Measurements from ENCODE around the gene EML5. TPM values are rescaled to one million over a fixed set of nuclear protein-coding genes. Genes with fewer than 3 reads are reported as not detected.
A peak's percentile ranks its signal among the peaks of the same experiment; 100 is the strongest.

Gene EML5
- total RNA-seq, 1 experiment from 2014 or later: 0.66 TPM

GRCh38 chr14:88785911-88786310, 6.8 kb downstream of the EML5 start:
- intact Hi-C loops (cut with micrococcal nuclease): no loop called here
- H3K4me3 ChIP-seq (ENCODE audit: low read length): no peak overlapping the region
- H3K4me2 ChIP-seq (ENCODE audit: low read length): no peak overlapping the region
- H3K27me3 ChIP-seq (ENCODE audit: low read length): no peaks in the 10 kb centered on the region
- BruUV-seq (replicated peaks): no TSS peak
- no peaks in the 10 kb centered on the region for H3K9me2 ChIP-seq (replicated peaks; ENCODE audit: low read length)
- no peaks in the 10 kb centered on the region for H3K36me3 ChIP-seq (ENCODE audit: low read depth, low read length)
- H3K4me1 ChIP-seq (ENCODE audit: insufficient read depth, low read length): no peaks in the 10 kb centered on the region
- CTCF ChIA-PET: no interaction called here
- H2AFZ ChIP-seq (ENCODE audit: low read length): no peak overlapping the region
- TF ChIP-seq EZH2phosphoT487 (IDR thresholded peaks at IDR 0.05; ENCODE audit: borderline replicate concordance, low read length): no peak
- no peak for TF ChIP-seq EZH2 (IDR thresholded peaks at IDR 0.05; ENCODE audit: low read length, unreplicated experiment)
- TF ChIP-seq CTCF (conservative IDR thresholded peaks at IDR 0.05; ENCODE audit: low read depth, low read length): no peak
- H4K20me1 ChIP-seq (ENCODE audit: low read length): no peaks in the 10 kb centered on the region
- no peaks in the 10 kb centered on the region for H3F3A ChIP-seq (ENCODE audit: low read length, unreplicated experiment)
- no peak overlapping the region for H3K27ac ChIP-seq (ENCODE audit: low read length)
- DNase-seq: no peak
- no peaks in the 10 kb centered on the region for H3K79me2 ChIP-seq (ENCODE audit: low read length)
- POLR2A ChIA-PET (ENCODE audit: unreplicated experiment): no interaction called here
- H3K9ac ChIP-seq (ENCODE audit: low read length): no peak overlapping the region
- H3K9me3 ChIP-seq (ENCODE audit: low read length): no peaks in the 10 kb centered on the region
- no peak for ATAC-seq

GRCh38 chr14:88775532-88775931, 17.2 kb downstream of the EML5 start:
- DNase-seq (peak; percentile 72), ATAC-seq (peak; percentile 43)
- H3K4me3 ChIP-seq (ENCODE audit: low read length): no peak overlapping the region
- intact Hi-C loops (cut with micrococcal nuclease): no loop called here
- no peak overlapping the region for H3K27ac ChIP-seq (ENCODE audit: low read length)
- H3K27me3 ChIP-seq (ENCODE audit: low read length): no peaks in the 10 kb centered on the region
- no peaks in the 10 kb centered on the region for H3K36me3 ChIP-seq (ENCODE audit: low read depth, low read length)
- ChIA-PET POLR2A (ENCODE audit: unreplicated experiment) (no interaction called here), CTCF (no interaction called here)
- TF ChIP-seq CTCF (conservative IDR thresholded peaks at IDR 0.05; ENCODE audit: low read depth, low read length) (no peak), EZH2 (IDR thresholded peaks at IDR 0.05; ENCODE audit: low read length, unreplicated experiment) (no peak), EZH2phosphoT487 (IDR thresholded peaks at IDR 0.05; ENCODE audit: borderline replicate concordance, low read length) (no peak)
- peaks cover 6% of the 10 kb centered on the region; the same call in 1 of the 2 replicates for H3K4me1 ChIP-seq (ENCODE audit: insufficient read depth, low read length)
- no peak overlapping the region for H2AFZ ChIP-seq (ENCODE audit: low read length)
- no peaks in the 10 kb centered on the region for H3K79me2 ChIP-seq (ENCODE audit: low read length)
- no peaks in the 10 kb centered on the region for H4K20me1 ChIP-seq (ENCODE audit: low read length)
- no peak overlapping the region for H3K4me2 ChIP-seq (ENCODE audit: low read length)
- no peaks in the 10 kb centered on the region for H3F3A ChIP-seq (ENCODE audit: low read length, unreplicated experiment)
- no TSS peak for BruUV-seq (replicated peaks)
- H3K9me2 ChIP-seq (replicated peaks; ENCODE audit: low read length): no peaks in the 10 kb centered on the region
- no peak overlapping the region for H3K9ac ChIP-seq (ENCODE audit: low read length)
- no peaks in the 10 kb centered on the region for H3K9me3 ChIP-seq (ENCODE audit: low read length)

GRCh38 chr14:88770736-88771135, 22.0 kb downstream of the EML5 start:
- H3K9me2 ChIP-seq (replicated peaks; ENCODE audit: low read length): no peaks in the 10 kb centered on the region
- CTCF ChIA-PET: no interaction called here
- no peak for ATAC-seq
- TF ChIP-seq EZH2phosphoT487 (IDR thresholded peaks at IDR 0.05; ENCODE audit: borderline replicate concordance, low read length) (no peak), EZH2 (IDR thresholded peaks at IDR 0.05; ENCODE audit: low read length, unreplicated experiment) (no peak), CTCF (conservative IDR thresholded peaks at IDR 0.05; ENCODE audit: low read depth, low read length) (no peak)
- H4K20me1 ChIP-seq (ENCODE audit: low read length): no peaks in the 10 kb centered on the region
- no peak overlapping the region for H3K9ac ChIP-seq (ENCODE audit: low read length)
- H3K9me3 ChIP-seq (ENCODE audit: low read length): 0 out of 2 replicates have a peak, but pooled peaks cover 4% of the 10 kb centered on the region
- BruUV-seq (replicated peaks): no TSS peak
- H3K4me2 ChIP-seq (ENCODE audit: low read length): no peak overlapping the region
- no peaks in the 10 kb centered on the region for H3F3A ChIP-seq (ENCODE audit: low read length, unreplicated experiment)
- no peak for DNase-seq
- H2AFZ ChIP-seq (ENCODE audit: low read length): no peak overlapping the region
- H3K79me2 ChIP-seq (ENCODE audit: low read length): no peaks in the 10 kb centered on the region
- intact Hi-C loops (cut with micrococcal nuclease): no loop called here
- H3K36me3 ChIP-seq (ENCODE audit: low read depth, low read length): no peaks in the 10 kb centered on the region
- H3K27me3 ChIP-seq (ENCODE audit: low read length): no peaks in the 10 kb centered on the region
- peaks cover 6% of the 10 kb centered on the region; the same call in 1 of the 2 replicates for H3K4me1 ChIP-seq (ENCODE audit: insufficient read depth, low read length)
- no peak overlapping the region for H3K27ac ChIP-seq (ENCODE audit: low read length)
- POLR2A ChIA-PET (ENCODE audit: unreplicated experiment): no interaction called here
- no peak overlapping the region for H3K4me3 ChIP-seq (ENCODE audit: low read length)
